ENCODE measurements around the gene TEX261.

The TEX261 gene

DNA sequence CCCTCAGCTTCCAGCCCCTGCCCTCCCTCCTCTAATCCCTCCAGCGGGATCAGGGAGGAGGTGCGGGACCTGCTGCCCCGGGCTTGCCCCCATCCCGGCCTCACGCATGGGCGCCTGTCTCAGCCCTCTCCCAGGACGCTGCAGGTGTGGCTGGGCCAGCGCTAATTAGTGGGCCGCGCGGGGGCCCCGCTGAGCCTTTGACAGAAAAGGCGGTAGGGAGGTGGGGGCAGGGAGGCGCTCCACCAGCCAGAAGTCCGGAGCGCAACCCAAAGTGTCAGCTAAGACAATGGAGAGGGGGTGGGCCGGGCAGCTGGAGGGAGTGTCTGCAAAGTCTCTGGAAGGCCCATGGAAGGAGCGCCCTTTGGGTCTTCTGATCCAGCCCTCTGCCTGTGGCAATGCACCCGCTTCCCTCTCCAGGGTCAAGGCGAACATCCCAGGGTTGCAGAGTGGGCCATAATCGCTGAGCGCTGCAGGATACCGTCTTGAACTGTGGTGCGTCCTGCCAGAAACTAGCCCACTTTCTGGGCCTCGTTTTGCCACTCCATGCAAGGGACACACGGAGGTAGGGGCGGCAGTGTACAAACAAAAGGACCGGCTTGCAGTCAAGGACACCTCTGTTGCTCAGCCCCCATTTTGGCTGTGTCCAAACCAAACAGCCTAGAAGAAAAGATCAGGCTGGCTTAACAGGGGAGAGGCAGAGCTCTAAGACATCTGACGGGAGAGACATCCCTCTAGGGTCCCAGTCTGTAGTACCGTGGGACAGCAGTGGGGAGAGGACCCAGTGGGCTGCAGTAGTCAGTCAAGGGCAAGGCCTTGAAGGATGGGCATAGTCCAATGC, 55.5 kb downstream of the TEX261 start:
- TF ChIP-seq, protein P1, sequence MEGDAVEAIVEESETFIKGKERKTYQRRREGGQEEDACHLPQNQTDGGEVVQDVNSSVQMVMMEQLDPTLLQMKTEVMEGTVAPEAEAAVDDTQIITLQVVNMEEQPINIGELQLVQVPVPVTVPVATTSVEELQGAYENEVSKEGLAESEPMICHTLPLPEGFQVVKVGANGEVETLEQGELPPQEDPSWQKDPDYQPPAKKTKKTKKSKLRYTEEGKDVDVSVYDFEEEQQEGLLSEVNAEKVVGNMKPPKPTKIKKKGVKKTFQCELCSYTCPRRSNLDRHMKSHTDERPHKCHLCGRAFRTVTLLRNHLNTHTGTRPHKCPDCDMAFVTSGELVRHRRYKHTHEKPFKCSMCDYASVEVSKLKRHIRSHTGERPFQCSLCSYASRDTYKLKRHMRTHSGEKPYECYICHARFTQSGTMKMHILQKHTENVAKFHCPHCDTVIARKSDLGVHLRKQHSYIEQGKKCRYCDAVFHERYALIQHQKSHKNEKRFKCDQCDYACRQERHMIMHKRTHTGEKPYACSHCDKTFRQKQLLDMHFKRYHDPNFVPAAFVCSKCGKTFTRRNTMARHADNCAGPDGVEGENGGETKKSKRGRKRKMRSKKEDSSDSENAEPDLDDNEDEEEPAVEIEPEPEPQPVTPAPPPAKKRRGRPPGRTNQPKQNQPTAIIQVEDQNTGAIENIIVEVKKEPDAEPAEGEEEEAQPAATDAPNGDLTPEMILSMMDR (IDR thresholded peaks at IDR 0.05; ENCODE audit: low read length, missing control alignments), result no peak
- DNase-seq (ENCODE audit: low read depth), result no peak
- H3K4me3 ChIP-seq (replicated peaks; ENCODE audit: low read depth, low read length), result no peak overlapping the region

DNA sequence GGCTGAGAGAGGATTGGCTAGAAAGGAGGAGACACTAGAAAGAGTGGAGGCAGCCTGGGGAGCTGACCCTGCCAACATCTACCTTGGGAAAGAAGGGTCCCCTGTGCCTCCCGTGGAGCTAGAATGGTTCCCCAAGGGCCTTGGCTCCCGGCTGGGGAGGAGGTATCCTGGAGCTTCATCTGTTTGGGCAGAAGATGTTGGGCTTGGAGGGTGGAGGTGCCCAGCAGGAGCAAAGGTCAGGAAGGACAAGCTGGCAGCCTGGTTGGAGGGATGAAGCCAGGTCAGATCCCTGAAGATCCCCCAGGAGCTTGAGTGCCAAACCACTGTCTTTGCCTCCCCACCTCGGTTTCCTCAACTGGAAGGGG, 56.1 kb downstream of the TEX261 start:
- no peak for DNase-seq (ENCODE audit: low read depth)
- TF ChIP-seq, protein P1 (IDR thresholded peaks at IDR 0.05; ENCODE audit: low read length, missing control alignments), result no peak

DNA sequence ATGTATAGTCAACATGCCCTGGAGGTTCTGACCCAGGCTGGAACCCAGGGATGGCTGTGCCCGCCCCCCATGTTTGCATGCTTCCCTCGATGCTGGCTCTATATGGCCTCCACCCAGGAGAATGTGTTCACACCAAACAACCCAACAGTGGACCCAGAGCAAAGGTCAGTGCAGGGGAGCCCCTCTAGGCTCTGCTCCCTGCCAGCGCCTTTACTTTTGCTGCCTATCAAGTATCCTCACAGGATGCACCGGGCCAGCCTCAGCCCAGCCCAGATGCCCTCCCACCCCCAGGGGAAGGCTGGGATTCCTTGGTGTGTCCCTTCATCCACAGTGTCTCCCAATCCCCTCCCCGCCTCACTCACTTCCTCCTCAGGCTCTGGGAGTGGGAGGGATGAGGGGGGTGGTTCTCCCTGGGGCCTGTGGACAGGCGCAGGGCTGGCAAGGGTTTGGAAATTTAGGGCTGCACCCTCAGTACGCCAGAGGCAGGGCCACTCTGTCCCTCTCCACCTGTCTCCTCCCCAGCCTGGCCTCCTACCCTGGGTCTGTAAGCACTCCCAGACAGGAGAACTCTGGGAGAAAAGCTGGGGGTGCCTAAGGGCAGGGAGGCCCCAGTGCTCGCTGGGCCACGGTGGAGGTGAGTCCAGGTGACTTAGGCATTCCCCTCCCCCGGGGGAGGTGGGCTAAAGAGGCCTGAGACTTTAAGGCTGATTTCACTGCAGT, 56.6 kb downstream of the TEX261 start:
- no peak for DNase-seq (ENCODE audit: low read depth)
- TF ChIP-seq, protein P1 (IDR thresholded peaks at IDR 0.05; ENCODE audit: low read length, missing control alignments), result no peak
- no peak overlapping the region for H3K4me3 ChIP-seq (replicated peaks; ENCODE audit: low read depth, low read length)

More for the DNA sequence above, 56.1 kb downstream of the TEX261 start:
- no peak overlapping the region for H3K4me3 ChIP-seq (replicated peaks; ENCODE audit: low read depth, low read length)

DNA sequence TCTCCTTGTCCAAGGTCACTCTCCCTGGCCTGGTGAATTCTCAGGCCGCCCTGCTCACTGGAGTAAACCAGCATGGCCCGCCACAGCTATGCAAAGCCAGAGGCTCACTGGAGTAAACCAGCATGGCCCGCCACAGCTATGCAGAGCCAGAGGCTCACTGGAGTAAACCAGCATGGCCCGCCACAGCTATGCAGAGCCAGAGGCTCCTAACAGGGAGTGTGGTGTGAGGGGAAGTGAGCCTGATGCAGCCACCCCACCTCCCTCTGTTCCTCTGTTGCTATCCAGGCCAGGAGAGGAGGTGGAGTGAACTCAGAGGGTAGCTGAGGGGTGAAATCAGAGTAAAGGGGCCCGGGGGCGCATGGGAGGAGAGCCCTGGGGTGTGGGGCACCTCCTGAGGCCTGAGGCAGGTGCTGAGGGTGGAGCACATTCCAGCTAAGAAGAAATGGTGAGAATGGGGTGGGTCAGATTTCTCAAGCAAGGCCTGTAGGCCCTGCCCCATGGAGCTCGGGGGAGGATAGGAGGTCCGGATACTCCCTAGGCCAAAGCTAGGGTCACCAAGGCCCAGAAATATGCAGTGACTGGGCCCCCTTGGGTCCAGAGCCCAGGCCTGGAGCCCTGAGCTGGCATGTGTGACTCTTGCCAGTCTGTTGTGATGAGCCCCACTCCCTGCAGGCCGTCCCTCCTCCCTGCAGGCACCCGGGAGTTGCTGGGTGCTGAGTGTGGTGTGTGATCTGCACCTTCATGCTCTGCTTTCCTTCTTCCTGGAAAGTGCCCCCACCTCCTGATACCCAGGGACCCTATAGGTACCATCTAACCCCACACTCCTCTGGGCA, 57.5 kb downstream of the TEX261 start:
- TF ChIP-seq, protein P1 (IDR thresholded peaks at IDR 0.05; ENCODE audit: low read length, missing control alignments), result no peak
- DNase-seq (ENCODE audit: low read depth), result no peak
- no peak overlapping the region for H3K4me3 ChIP-seq (replicated peaks; ENCODE audit: low read depth, low read length)

DNA sequence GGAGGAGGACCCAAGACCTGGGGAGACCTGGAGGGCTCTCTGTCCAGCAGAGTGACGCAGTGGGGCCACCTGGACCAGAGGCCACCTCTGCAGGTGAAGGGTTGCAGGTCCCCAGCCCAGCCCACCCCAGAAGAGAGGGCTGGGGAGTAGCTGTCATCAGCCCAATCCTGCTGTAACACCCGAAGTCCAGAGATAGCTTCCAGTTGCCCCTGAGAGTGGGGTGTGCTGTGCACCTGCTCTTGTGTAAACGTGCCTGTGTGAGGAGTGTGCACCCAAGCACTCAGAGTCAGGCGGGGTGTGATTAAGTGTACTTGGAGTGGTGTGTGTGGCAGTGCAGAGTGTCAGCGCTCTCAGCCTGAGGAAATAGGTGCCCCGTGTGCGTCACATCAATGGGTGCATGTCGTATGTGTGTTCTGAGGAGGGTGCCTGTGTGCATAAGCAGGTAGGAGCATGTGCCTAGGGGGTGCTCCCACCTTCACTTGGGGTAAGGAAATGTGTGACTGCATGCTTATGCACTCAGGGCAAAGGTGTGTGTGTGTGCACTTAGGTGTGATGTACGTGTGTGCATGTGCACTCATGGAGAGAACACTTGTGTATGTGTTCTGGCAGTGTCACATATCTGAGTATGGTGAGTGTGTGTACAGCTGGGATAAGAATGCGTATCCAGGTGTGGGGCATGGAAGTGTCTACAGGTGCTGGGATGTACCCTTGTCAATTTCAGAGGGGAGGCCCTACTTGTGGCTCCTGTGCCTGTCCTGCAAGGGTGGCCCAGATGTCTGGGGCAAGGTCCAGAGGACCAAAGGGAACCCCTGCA, 58.3 kb downstream of the TEX261 start:
- no peak for DNase-seq (ENCODE audit: low read depth)
- H3K4me3 ChIP-seq (replicated peaks; ENCODE audit: low read depth, low read length), result no peak overlapping the region
- TF ChIP-seq, protein P1 (IDR thresholded peaks at IDR 0.05; ENCODE audit: low read length, missing control alignments), result no peak

All from fibroblast of pulmonary artery (primary cell).